HG03196 (cell line): Measurements from ENCODE around the gene TARS1.

ENCODE experiments used
- ATAC-seq: cut with Tn5 transposase; IDR thresholded peaks from one replicate; pipeline ENCODE4 v1.9.1; 2021; ENCODE audit not compliant: unreplicated experiment

TARS1 gene

GRCh38 chr5:33440482-33441240, at the start of gene TARS1:
TARS1 (plus strand) TSS chr5:33440965; CDS start chr5:33441087, 122 bp downstream.
- peak; percentile 94 for ATAC-seq

- ATAC-seq, result no peak
These were observed 42.3 kb upstream of the TARS1 start for GRCh38 chr5:33398501-33398900.

- ATAC-seq, result no peak
These were observed 40.1 kb upstream of the TARS1 start for GRCh38 chr5:33400675-33401074.

GRCh38 chr5:33401482-33402390, 39.0 kb upstream of the TARS1 start:
- no peak for ATAC-seq

- ATAC-seq, result no peak
These were observed 37.6 kb upstream of the TARS1 start for GRCh38 chr5:33403187-33403586.

GRCh38 chr5:33408816-33409215, 31.9 kb upstream of the TARS1 start:
- no peak for ATAC-seq

GRCh38 chr5:33409435-33410170, 31.2 kb upstream of the TARS1 start:
- ATAC-seq, result no peak

- ATAC-seq, result no peak
These were observed 30.5 kb upstream of the TARS1 start for GRCh38 chr5:33410221-33410620.

GRCh38 chr5:33411498-33411897, 29.3 kb upstream of the TARS1 start:
- ATAC-seq, result no peak

- ATAC-seq, result no peak
These were observed 24.9 kb upstream of the TARS1 start for GRCh38 chr5:33415811-33416354.

- ATAC-seq, result no peak
These were observed 23.1 kb upstream of the TARS1 start for GRCh38 chr5:33417632-33418031.

GRCh38 chr5:33420946-33421345, 19.8 kb upstream of the TARS1 start:
- no peak for ATAC-seq

GRCh38 chr5:33422191-33422590, 18.6 kb upstream of the TARS1 start:
- ATAC-seq, result no peak

GRCh38 chr5:33423018-33423630, 17.6 kb upstream of the TARS1 start:
- ATAC-seq, result no peak

- ATAC-seq, result no peak
These were observed 15.5 kb upstream of the TARS1 start for GRCh38 chr5:33425314-33425713.

GRCh38 chr5:33430983-33431382, 9.8 kb upstream of the TARS1 start:
- no peak for ATAC-seq

GRCh38 chr5:33432656-33433055, 8.1 kb upstream of the TARS1 start:
- no peak for ATAC-seq

- no peak for ATAC-seq
These were observed 7.2 kb upstream of the TARS1 start for GRCh38 chr5:33433303-33434240.

- peak; percentile 42 for ATAC-seq
These were observed 4.8 kb upstream of the TARS1 start for GRCh38 chr5:33435893-33436490.
